GM06990 (cell line): Measurements from ENCODE around the gene ASB16.

Experiments
- DNase-seq: peaks from one replicate; pipeline ENCODE4 v3.0.0-alpha.2; 2011; ENCODE audit not compliant: insufficient read length; ENCODE audit errors: extremely low read depth
- H3K27me3 ChIP-seq: replicated peaks from 2 replicates; pipeline ENCODE4 v1.6.0; 2011; ENCODE audit warnings: low read length; ENCODE audit not compliant: control insufficient read depth, insufficient read depth
- H3K36me3 ChIP-seq: 2 replicates; pipeline ENCODE4 v1.5.1; 2011; ENCODE audit warnings: low read length; ENCODE audit not compliant: control insufficient read depth, insufficient read depth
- H3K4me3 ChIP-seq: replicated peaks from 2 replicates; pipeline ENCODE4 v1.5.1; 2011; ENCODE audit warnings: low read depth, mild to moderate bottlenecking, control low read depth, low read length
- TF ChIP-seq, protein P1 (sequence below): IDR thresholded peaks from 2 replicates; pipeline ENCODE4 v1.5.1; 2011; ENCODE audit warnings: low read length, control low read depth, mild to moderate bottlenecking, inconsistent platforms; ENCODE audit not compliant: insufficient read depth, poor library complexity, severe bottlenecking

The ASB16 gene

DNA sequence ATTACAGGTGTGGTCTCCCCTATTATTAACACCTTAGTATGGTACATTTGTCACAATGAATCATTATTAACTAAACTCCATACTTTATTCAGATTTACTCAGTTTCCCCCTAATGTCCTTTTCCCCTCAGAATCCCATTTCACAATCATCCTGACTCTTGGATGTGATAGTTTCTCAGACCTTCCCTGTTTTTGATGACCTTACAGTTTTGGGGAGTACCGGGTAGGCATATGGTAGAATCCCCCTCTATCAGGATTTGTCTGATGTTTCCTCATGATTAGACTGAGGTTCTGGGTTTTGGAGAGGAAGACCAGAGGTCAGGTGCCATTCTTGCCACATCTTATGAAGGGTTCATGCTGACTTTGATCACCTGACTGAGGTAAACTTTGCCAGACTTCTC is 6.0 kb upstream of the ASB16 start:
- no peak for DNase-seq
- no peak overlapping the region for H3K4me3 ChIP-seq
- peaks cover 9% of the 10 kb centered on the region for H3K36me3 ChIP-seq
- TF ChIP-seq, protein P1, sequence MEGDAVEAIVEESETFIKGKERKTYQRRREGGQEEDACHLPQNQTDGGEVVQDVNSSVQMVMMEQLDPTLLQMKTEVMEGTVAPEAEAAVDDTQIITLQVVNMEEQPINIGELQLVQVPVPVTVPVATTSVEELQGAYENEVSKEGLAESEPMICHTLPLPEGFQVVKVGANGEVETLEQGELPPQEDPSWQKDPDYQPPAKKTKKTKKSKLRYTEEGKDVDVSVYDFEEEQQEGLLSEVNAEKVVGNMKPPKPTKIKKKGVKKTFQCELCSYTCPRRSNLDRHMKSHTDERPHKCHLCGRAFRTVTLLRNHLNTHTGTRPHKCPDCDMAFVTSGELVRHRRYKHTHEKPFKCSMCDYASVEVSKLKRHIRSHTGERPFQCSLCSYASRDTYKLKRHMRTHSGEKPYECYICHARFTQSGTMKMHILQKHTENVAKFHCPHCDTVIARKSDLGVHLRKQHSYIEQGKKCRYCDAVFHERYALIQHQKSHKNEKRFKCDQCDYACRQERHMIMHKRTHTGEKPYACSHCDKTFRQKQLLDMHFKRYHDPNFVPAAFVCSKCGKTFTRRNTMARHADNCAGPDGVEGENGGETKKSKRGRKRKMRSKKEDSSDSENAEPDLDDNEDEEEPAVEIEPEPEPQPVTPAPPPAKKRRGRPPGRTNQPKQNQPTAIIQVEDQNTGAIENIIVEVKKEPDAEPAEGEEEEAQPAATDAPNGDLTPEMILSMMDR = no peak
- no peaks in the 10 kb centered on the region for H3K27me3 ChIP-seq

DNA sequence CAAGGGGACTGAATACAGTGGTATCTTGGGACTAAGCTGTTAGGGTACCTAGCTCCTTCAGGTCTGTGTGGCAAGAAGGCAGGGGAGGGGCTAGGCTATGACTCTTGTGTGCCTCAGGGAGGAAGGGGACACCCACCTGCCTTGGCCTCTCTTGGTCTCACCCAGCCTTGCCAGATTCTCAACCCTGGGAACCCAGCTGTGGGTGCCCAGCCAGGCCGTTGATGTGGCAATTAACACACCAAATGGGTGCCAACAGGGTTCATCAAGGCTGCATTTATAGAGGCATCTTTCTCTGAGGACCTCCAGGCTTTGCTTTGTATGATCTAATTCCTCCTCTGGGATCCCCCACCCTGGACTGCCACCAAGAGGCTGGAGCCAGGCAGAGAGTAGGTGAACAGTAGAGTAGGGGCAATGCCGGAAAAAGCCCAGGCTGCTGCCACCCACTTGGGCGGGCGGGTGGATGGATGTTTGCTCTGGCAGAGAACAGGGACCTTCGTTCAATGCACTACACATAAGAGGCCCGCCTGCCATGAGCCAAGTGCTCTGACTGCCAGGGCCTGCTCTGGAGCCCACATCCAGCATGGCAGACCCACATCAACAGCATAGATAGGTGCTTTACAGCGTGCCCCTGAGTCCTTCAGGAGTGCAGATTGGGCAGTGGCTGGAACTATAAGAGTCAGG is 3.2 kb upstream of the ASB16 start:
- no peaks in the 10 kb centered on the region for H3K36me3 ChIP-seq
- no peak for DNase-seq
- no peaks in the 10 kb centered on the region for H3K27me3 ChIP-seq
- H3K4me3 ChIP-seq = no peak overlapping the region
- TF ChIP-seq, protein P1 = no peak

DNA sequence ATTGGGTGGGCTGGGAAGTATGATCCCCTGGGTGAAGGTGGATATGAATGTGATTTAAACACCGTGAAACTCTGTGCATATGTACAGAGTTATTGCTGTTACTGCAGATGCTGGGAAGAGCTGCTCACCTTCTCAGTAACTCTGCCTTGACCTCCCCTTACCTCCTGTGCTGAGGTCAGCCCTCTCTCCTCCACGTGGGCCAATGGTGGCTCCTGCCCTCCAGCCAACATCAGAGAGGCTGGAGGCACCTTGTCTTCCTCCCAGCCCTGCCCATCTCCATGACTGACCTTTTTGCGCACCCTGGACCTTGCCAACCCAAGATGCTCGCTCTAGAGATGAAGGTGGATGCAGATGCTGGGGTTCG is 387 bp upstream of the ASB16 start:
- Histone ChIP-seq H3K27me3 (no peaks in the 10 kb centered on the region), H3K4me3 (no peak overlapping the region), H3K36me3 (no peaks in the 10 kb centered on the region; the same call in 1 of the 2 replicates)
- DNase-seq = no peak
- TF ChIP-seq, protein P1 = no peak

DNA sequence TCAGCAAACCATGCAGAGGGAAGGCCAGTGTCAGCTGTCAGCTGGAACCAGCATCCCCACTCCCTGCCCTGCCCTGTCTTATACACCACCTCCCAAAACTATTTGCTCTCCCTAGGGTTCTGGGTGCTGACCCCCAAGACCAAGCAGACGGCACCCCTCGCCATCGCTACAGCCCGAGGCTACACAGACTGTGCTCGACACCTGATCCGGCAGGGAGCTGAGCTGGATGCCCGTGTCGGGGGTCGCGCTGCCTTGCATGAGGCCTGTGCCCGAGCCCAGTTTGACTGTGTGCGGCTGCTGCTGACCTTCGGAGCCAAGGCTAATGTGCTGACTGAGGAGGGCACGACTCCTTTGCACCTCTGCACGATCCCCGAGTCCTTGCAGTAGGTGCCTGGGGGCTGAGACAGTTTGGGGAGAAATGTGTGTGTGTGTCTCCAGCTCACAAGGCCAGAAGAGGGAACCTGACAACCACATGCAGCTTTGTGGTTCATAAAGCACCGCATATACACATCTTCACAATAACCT is 1.5 kb downstream of the ASB16 start:
- Histone ChIP-seq H3K4me3 (no peak overlapping the region), H3K36me3 (peaks cover 3% of the 10 kb centered on the region), H3K27me3 (no peaks in the 10 kb centered on the region)
- DNase-seq = no peak
- TF ChIP-seq, protein P1 = no peak

DNA sequence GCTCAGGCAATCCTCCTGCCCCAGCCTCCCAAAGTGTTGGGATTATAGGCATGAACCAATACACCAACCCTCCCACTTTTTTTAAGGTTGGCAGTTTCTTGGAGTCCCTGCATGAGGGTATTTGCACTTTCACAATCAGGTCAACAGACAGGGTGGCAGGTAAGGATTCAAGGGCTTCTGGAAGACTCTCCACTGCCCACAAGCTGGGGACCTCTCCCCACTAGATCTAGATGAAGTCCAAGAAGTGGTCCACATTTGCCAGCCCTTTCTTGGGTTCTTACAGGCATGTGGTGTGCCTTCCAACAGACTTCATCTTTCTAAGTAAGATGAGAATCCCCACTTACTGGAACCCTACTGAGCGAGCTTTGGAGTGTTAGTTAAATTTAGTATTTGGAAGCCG is 3.9 kb downstream of the ASB16 start:
- Histone ChIP-seq H3K36me3 (peaks cover 9% of the 10 kb centered on the region), H3K27me3 (no peaks in the 10 kb centered on the region), H3K4me3 (no peak overlapping the region)
- no peak for DNase-seq
- TF ChIP-seq, protein P1 = no peak
